HL-60 (cell line): ENCODE results near the gene NFATC1.

ENCODE experiments used
- DNase-seq, 2 experiments: peaks; one replicate each; pipeline ENCODE4 v3.0.0-alpha.2; 2010 to 2020; ENCODE audit warnings: low read depth in 1 of 2, low spot score in 1 of 2
- H3K27ac ChIP-seq: fragments of 250-450 bp; sonication (Bioruptor Pico); replicated peaks from 2 replicates; pipeline ENCODE4 v1.5.1; 2020; ENCODE audit warnings: mild to moderate bottlenecking, moderate library complexity
- H3K27me3 ChIP-seq: fragments of 250-450 bp; sonication (Bioruptor Pico); 2 replicates; pipeline ENCODE4 v1.5.1; 2021; ENCODE audit warnings: mild to moderate bottlenecking, moderate library complexity; ENCODE audit not compliant: insufficient read depth, poor library complexity, severe bottlenecking
- H3K4me3 ChIP-seq: replicated peaks from 2 replicates; pipeline ENCODE4 v1.5.1; 2011; ENCODE audit warnings: mild to moderate bottlenecking, control low read depth, low read length; ENCODE audit not compliant: insufficient read depth
- GABPA ChIP-seq: IDR thresholded peaks from 2 replicates; pipeline ENCODE4 v1.6.1; 2012; ENCODE audit warnings: low read depth
- POLR2AphosphoS5 ChIP-seq: IDR thresholded peaks from 2 replicates; pipeline ENCODE4 v1.6.1; 2012; ENCODE audit warnings: low read depth
- SPI1 ChIP-seq: IDR thresholded peaks from 2 replicates; pipeline ENCODE4 v1.6.1; 2012; ENCODE audit warnings: low read depth, mild to moderate bottlenecking, borderline replicate concordance
- TF ChIP-seq, protein P1 (sequence below): IDR thresholded peaks from 2 replicates; pipeline ENCODE4 v1.6.1; 2012; ENCODE audit warnings: low read depth; ENCODE audit not compliant: insufficient replicate concordance
- TF ChIP-seq, protein P2 (sequence below): IDR thresholded peaks from one replicate; pipeline ENCODE4 v1.5.1; 2011; ENCODE audit warnings: low read length, control low read depth, inconsistent platforms; ENCODE audit not compliant: insufficient read depth

NFATC1 gene

DNA sequence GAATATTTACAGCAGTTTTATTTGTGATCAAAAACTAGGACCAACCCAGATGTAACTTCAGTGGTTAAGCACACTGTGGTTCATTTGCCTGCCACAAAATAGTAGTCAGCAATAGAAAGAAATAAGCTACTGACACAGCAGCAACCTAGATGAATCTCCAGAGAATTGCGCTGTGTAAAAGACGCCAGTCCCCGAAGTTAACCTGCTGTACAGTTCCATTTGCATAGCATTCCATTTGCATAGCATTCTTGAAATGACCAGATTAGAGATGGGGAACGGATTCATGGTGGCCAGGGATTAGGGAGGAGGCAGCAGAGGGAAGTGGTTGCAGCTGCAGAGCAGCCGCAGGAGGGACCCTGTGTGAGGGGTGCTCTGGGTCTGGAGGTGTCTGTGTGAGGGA, 39.3 kb upstream of the NFATC1 start:
- TF ChIP-seq, protein P1, sequence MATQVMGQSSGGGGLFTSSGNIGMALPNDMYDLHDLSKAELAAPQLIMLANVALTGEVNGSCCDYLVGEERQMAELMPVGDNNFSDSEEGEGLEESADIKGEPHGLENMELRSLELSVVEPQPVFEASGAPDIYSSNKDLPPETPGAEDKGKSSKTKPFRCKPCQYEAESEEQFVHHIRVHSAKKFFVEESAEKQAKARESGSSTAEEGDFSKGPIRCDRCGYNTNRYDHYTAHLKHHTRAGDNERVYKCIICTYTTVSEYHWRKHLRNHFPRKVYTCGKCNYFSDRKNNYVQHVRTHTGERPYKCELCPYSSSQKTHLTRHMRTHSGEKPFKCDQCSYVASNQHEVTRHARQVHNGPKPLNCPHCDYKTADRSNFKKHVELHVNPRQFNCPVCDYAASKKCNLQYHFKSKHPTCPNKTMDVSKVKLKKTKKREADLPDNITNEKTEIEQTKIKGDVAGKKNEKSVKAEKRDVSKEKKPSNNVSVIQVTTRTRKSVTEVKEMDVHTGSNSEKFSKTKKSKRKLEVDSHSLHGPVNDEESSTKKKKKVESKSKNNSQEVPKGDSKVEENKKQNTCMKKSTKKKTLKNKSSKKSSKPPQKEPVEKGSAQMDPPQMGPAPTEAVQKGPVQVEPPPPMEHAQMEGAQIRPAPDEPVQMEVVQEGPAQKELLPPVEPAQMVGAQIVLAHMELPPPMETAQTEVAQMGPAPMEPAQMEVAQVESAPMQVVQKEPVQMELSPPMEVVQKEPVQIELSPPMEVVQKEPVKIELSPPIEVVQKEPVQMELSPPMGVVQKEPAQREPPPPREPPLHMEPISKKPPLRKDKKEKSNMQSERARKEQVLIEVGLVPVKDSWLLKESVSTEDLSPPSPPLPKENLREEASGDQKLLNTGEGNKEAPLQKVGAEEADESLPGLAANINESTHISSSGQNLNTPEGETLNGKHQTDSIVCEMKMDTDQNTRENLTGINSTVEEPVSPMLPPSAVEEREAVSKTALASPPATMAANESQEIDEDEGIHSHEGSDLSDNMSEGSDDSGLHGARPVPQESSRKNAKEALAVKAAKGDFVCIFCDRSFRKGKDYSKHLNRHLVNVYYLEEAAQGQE: no peak
- TF ChIP-seq GABPA (no peak), POLR2AphosphoS5 (no peak), SPI1 (no peak)
- TF ChIP-seq, protein P2, sequence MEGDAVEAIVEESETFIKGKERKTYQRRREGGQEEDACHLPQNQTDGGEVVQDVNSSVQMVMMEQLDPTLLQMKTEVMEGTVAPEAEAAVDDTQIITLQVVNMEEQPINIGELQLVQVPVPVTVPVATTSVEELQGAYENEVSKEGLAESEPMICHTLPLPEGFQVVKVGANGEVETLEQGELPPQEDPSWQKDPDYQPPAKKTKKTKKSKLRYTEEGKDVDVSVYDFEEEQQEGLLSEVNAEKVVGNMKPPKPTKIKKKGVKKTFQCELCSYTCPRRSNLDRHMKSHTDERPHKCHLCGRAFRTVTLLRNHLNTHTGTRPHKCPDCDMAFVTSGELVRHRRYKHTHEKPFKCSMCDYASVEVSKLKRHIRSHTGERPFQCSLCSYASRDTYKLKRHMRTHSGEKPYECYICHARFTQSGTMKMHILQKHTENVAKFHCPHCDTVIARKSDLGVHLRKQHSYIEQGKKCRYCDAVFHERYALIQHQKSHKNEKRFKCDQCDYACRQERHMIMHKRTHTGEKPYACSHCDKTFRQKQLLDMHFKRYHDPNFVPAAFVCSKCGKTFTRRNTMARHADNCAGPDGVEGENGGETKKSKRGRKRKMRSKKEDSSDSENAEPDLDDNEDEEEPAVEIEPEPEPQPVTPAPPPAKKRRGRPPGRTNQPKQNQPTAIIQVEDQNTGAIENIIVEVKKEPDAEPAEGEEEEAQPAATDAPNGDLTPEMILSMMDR: no peak
- no peak overlapping the region for H3K27ac ChIP-seq
- H3K27me3 ChIP-seq: no peaks in the 10 kb centered on the region
- DNase-seq: no peak
- no peak overlapping the region for H3K4me3 ChIP-seq

DNA sequence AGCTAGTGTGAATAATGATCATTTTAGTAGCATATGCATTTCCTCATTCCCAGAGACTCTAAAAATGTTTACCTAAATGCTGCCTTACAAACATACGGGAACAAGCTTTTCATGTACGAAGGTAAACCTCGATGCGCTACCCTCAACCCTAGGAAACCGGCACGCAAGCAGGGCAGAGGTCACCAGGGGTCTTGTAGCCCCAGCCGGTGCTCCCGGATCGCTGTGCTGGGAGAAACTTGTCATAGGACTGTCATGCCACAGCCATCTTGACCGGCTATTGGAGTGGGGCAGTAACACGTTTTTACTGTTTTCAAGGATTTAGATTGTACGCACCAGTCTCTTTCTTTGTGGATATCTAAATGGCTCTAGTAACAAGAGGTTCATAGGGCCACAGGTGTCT, 34.8 kb upstream of the NFATC1 start:
- H3K27ac ChIP-seq: no peak overlapping the region
- TF ChIP-seq, protein P1: no peak
- TF ChIP-seq SPI1: no peak
- TF ChIP-seq POLR2AphosphoS5: no peak
- TF ChIP-seq, protein P2: no peak
- H3K4me3 ChIP-seq: no peak overlapping the region
- H3K27me3 ChIP-seq: no peaks in the 10 kb centered on the region
- no peak for DNase-seq

DNA sequence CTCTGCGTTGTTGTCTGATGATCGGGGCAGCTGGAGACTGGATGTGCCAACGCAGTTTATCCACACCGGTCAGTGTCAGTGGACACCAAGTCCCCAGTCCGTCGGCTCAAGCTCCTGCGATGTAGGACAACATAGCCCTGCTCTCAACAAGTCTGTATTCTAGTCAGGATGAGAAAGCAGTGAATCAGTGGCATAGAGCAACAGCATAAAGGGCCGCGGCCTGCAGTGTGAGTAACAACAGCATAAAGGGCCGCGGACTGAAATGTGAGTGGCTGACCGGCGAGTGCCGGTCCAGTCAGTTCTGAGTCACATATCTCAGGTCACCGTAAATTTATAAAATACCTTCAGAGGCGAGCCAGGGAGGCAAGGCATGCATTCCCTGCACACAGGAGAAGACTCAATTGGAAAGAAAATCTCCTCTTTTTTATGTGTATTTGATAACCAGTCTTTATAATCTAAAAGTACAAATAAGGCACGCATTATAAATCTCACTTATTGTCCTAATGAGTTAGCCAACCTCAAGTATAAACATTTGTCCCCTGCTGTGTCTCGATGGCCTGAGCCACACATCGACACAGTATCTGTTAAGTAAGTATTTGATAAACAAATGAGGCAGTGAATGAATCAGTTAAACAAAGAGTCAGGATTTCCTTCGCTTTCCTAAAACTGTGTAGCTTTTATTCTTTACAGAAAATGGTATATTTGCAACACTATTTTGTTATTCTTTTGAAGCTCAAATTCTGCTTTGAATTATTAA, 33.8 kb upstream of the NFATC1 start:
- no peak for DNase-seq
- Histone ChIP-seq H3K4me3 (no peak overlapping the region), H3K27ac (no peak overlapping the region), H3K27me3 (no peaks in the 10 kb centered on the region)
- TF ChIP-seq GABPA: no peak
- no peak for TF ChIP-seq SPI1
- TF ChIP-seq, protein P2: no peak
- TF ChIP-seq POLR2AphosphoS5: no peak
- TF ChIP-seq, protein P1: no peak
